Effector memory CD8-positive, alpha-beta T cell (primary cell): ENCODE results near the gene SPPL2A.
"Not testable (repeated sequence)": the region's sequence is repeated elsewhere in the genome, so short reads cannot be mapped to it uniquely, and the experiment has no call there.

ENCODE experiments used
- ATAC-seq: fragments of 150-1000 bp; cut with Tn5 transposase; replicated peaks from 2 replicates; pipeline ENCODE4 v1.10.0; 2021; ENCODE audit warnings: mild to moderate bottlenecking, moderate library complexity
- DNase-seq, 3 experiments: peaks; one replicate each; pipeline ENCODE4 v3.0.0; 2021
- H3K27ac Mint-ChIP-seq, 2 donors: one replicate each; pipeline ENCODE4 v1.8.0; 2022; ENCODE audit warnings: mild to moderate bottlenecking in 2 of 2, mixed read lengths in 2 of 2, moderate library complexity in 2 of 2
- H3K27me3 Mint-ChIP-seq, 2 donors: one replicate each; pipeline ENCODE4 v1.8.0; 2022; ENCODE audit warnings: mixed read lengths in 2 of 2
- H3K36me3 Mint-ChIP-seq: one replicate; pipeline ENCODE4 v1.8.0; 2022; ENCODE audit warnings: mild to moderate bottlenecking, moderate library complexity, mixed read lengths; ENCODE audit not compliant: insufficient read depth
- H3K4me1 Mint-ChIP-seq, 2 donors: one replicate each; pipeline ENCODE4 v1.8.0; 2022; ENCODE audit warnings: low read depth in 2 of 2, mixed read lengths in 2 of 2
- H3K4me3 Mint-ChIP-seq, 2 donors: one replicate each; pipeline ENCODE4 v1.8.0; 2022; ENCODE audit warnings: mild to moderate bottlenecking in 2 of 2, mixed read lengths in 2 of 2, moderate library complexity in 2 of 2
- H3K9me3 Mint-ChIP-seq, 2 donors: one replicate each; pipeline ENCODE4 v1.8.0; 2022; ENCODE audit warnings: mixed read lengths in 2 of 2
- total RNA-seq, 9 experiments: gene quantifications; one replicate each; lab custom pipeline; 2026; lab: John Stamatoyannopoulos, UW

Gene SPPL2A, protein sequence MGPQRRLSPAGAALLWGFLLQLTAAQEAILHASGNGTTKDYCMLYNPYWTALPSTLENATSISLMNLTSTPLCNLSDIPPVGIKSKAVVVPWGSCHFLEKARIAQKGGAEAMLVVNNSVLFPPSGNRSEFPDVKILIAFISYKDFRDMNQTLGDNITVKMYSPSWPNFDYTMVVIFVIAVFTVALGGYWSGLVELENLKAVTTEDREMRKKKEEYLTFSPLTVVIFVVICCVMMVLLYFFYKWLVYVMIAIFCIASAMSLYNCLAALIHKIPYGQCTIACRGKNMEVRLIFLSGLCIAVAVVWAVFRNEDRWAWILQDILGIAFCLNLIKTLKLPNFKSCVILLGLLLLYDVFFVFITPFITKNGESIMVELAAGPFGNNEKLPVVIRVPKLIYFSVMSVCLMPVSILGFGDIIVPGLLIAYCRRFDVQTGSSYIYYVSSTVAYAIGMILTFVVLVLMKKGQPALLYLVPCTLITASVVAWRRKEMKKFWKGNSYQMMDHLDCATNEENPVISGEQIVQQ
- 40.3 to 150 (median 96.8) reads per million in 9 experiments for total RNA-seq

DNA sequence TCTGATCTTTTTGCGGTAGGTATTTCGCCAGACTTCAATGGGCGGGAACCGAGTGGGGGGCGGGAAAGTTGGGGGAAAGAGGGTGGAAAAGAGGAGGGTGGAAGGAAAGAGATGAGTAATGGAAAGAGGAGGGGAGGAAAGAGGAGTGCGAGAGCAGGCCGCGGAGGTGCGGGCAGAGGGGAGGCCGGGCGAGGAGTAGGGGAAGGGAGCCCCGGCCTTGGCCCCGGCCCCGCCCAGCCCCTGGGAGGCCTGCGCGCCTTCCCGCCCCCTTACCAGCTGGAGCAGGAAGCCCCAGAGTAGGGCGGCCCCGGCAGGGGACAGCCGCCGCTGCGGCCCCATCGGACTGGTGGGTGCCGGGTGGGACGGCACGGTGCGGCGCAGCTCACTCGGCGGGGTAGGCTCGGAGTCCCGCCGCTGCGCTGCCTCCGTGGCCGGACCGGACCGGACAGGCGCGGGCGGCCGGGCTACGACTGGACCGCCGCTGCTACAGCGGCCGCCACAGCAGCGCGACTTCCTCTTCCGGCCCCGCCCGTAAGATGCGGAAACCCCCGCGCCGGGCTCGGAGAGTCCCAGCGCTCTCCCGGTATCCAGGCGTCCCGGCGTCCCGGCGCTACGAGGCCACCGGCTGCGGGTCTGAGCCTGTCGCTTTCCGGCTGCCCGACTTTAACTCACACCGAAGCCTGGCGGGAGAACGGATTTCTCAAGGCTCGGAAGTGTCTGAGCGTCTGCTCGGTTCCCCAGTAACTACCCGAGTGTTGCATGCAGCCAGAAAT lies at the start of gene SPPL2A:
TSS of gene SPPL2A (minus strand) at position 512 of the 773 bp plus-strand sequence. CDS start at position 339, 173 bp downstream.
- peak; percentile 56 to 68 (median 61) for DNase-seq
- Mint-ChIP-seq H3K27ac (peak within 1 kb of the TSS; percentile 90 to 97), H3K9me3 (no peaks in the 10 kb centered on the region), H3K4me1 (peaks cover 32 to 45% of the 10 kb centered on the region in 2 donors), H3K4me3 (peak within 1 kb of the TSS; percentile 94), H3K27me3 (no peaks in the 10 kb centered on the region), H3K36me3 (peaks cover 17% of the 10 kb centered on the region)
- ATAC-seq, result peak; percentile 90

DNA sequence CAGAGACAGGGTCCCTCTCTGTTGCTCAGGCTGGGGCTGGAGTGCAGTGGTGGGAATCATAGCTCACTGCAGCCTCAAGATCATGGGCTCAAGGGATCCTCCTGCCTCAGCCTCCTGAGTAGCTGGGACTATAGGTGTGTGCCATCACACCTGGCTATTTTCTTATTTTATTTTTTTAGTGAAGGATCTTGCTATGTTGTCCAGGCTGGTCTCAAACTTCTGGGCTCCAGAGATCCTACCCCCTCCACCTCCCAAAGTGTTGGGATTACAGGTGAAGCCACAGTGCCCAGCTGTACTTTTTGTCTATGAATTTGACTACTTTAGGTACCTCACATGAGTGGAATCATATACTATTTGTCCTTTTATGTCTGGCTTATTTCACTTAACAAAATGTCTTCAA lies 49.1 kb upstream of the SPPL2A start:
- Mint-ChIP-seq H3K9me3 (no peaks in the 10 kb centered on the region), H3K4me3 (no peak overlapping the region), H3K27ac (no peak overlapping the region), H3K4me1 (no peaks in the 10 kb centered on the region), H3K27me3 (no peaks in the 10 kb centered on the region), H3K36me3 (no peaks in the 10 kb centered on the region)
- no peak for DNase-seq
- ATAC-seq, result no peak

DNA sequence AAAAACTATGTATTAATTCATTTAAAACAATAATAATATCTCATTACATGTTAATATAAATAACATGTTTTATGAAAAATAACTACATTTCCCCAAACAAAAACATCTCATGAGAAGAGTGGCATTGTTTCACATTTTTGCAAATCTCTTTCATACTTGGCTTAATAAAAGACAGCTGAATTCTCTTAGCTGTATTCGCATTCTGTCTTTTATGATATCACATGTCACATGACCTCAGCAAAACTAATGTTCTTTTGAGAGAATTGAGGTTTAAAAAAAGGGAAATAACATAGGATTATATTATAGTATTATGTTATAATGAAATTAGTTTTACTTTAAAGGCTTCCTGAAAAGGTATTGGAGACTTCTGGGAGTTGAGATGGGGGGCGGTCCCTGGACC lies 48.4 kb upstream of the SPPL2A start:
- no peak overlapping the region for H3K4me3 Mint-ChIP-seq
- H3K4me1 Mint-ChIP-seq, result no peaks in the 10 kb centered on the region
- H3K27me3 Mint-ChIP-seq, result no peaks in the 10 kb centered on the region
- H3K27ac Mint-ChIP-seq, result no peak overlapping the region
- ATAC-seq (no peak), DNase-seq (no peak)
- H3K9me3 Mint-ChIP-seq, result no peaks in the 10 kb centered on the region
- no peaks in the 10 kb centered on the region for H3K36me3 Mint-ChIP-seq

DNA sequence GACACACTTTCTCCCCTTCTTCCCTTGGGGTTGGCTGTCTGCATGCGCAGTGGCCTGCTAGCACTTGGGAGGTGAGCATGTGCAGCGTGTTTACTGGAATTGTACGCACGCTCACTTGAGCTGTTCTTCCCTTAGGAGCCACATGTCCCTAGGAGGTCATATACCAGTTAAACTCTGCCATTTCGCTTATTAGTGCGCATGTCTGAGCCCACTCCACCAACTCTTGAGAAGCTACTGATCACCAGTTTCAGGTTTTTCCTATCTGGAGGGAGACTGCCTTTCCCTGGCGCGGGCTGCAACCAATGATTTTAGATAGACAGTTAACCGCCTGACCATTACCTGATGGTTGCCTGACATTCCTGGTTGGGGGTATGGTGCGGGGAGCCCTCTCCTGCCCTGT lies 47.6 kb upstream of the SPPL2A start:
- DNase-seq (no peak), ATAC-seq (no peak)
- no peaks in the 10 kb centered on the region for H3K9me3 Mint-ChIP-seq
- H3K4me1 Mint-ChIP-seq, result no peaks in the 10 kb centered on the region
- no peaks in the 10 kb centered on the region for H3K36me3 Mint-ChIP-seq
- H3K27me3 Mint-ChIP-seq, result no peaks in the 10 kb centered on the region
- H3K4me3 Mint-ChIP-seq, result no peak overlapping the region
- H3K27ac Mint-ChIP-seq, result no peak overlapping the region

DNA sequence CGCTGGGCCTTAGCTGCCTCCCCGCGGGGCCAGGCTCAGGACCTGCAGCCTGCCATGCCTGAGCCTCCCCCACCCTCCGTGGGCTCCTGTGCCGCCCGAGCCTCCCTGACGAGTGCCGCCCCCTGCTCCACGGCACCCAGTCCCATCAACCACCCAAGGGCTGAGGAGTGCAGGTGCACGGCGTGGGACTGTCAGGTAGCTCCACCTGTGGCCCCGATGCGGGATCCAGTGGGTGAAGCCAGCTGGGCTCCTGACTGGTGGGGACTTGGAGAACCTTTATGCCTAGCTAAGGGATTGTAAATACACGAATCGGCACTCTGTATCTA lies 46.6 kb upstream of the SPPL2A start:
- not testable (repeated sequence) for ATAC-seq, H3K4me3 Mint-ChIP-seq, H3K27me3 Mint-ChIP-seq, DNase-seq, H3K4me1 Mint-ChIP-seq, H3K9me3 Mint-ChIP-seq, H3K27ac Mint-ChIP-seq, H3K36me3 Mint-ChIP-seq

DNA sequence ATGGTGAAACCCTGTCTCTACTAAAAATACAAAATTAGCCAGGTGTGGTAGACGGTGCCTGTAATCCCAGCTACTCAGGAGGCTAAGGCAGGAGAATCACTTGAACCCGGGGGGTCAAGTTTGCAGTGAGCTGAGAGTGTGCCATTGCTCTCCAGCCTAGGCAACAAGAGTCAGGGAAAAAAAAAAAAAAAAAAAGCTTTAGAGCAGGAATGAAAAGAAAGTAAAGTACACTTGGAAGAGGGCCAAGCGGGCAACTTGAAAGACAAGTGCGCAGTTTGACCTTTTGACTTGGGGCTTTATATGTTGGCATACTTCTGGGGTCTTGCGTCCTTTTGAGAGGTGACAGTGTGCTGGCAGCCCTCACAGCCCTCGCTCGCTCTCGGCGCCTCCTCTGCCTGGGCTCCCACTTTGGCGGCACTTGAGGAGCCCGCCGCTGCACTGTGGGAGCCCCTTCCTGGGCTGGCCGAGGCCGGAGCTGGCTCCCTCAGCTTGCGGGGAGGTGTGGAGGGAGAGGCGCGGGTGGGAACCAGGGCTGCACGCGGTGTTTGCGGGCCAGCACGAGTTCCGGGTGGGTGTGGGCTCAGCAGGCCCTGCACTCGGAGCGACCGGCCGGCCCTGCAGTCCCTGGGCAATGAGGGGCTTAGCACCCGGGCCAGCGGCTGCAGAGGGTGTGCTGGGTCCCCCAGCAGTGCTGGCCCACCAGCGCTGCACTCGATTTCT lies 46.1 kb upstream of the SPPL2A start:
- H3K4me3 Mint-ChIP-seq, H3K36me3 Mint-ChIP-seq, H3K27me3 Mint-ChIP-seq, ATAC-seq, H3K4me1 Mint-ChIP-seq, H3K9me3 Mint-ChIP-seq, H3K27ac Mint-ChIP-seq, DNase-seq: not testable (repeated sequence)

DNA sequence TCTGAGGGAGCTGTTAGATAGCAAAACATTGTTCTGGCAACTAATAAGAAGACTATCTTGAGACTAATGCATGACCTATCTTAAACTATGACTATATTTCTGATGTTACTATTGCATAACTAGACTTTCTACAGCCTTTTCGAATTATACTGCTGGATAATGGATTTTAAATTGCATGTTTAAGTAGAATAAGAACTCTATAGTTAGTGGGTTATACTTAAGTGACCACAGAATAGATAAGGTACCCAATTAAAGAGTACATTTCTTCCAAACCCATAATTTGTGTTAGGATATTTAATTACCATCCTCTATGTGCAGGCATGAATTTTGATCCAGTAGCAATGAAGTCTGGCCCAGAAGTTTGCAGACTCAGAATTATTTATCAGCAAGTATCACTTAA lies 44.6 kb upstream of the SPPL2A start:
- no peak overlapping the region for H3K4me3 Mint-ChIP-seq
- no peaks in the 10 kb centered on the region for H3K4me1 Mint-ChIP-seq
- H3K27me3 Mint-ChIP-seq, result peaks cover 0 to 6% of the 10 kb centered on the region in 2 donors

DNA sequence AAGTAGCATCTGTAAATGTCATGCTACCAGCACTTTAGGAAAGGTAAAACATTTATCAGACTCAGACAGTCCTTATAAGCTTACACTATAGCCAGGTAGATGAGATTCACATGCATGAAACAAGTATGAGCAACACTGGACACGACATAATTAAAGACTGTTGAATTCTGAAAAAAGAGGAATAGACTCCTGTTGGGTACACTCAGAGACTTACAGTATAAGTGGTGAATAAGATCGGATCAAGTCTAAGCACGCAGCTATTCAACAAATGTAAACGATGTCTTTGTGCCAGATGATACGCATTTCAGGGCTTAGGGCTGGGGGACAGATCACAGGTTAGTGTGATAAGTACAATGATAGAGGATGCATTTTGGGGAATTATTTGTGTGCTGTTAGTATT lies 43.2 kb upstream of the SPPL2A start:
- no peaks in the 10 kb centered on the region for H3K9me3 Mint-ChIP-seq
- no peak overlapping the region for H3K27ac Mint-ChIP-seq
- ATAC-seq (no peak), DNase-seq (no peak)
- H3K36me3 Mint-ChIP-seq, result no peaks in the 10 kb centered on the region
- H3K4me3 Mint-ChIP-seq, result no peak overlapping the region
- peaks cover 0 to 6% of the 10 kb centered on the region in 2 donors for H3K27me3 Mint-ChIP-seq
- H3K4me1 Mint-ChIP-seq, result no peaks in the 10 kb centered on the region

More for the DNA sequence above, 44.6 kb upstream of the SPPL2A start:
- ATAC-seq, result no peak
- Mint-ChIP-seq H3K27ac (peak overlapping the region in 1 of 2 donors; percentile 56), H3K9me3 (no peaks in the 10 kb centered on the region), H3K36me3 (no peaks in the 10 kb centered on the region)
- DNase-seq, result no peak

DNA sequence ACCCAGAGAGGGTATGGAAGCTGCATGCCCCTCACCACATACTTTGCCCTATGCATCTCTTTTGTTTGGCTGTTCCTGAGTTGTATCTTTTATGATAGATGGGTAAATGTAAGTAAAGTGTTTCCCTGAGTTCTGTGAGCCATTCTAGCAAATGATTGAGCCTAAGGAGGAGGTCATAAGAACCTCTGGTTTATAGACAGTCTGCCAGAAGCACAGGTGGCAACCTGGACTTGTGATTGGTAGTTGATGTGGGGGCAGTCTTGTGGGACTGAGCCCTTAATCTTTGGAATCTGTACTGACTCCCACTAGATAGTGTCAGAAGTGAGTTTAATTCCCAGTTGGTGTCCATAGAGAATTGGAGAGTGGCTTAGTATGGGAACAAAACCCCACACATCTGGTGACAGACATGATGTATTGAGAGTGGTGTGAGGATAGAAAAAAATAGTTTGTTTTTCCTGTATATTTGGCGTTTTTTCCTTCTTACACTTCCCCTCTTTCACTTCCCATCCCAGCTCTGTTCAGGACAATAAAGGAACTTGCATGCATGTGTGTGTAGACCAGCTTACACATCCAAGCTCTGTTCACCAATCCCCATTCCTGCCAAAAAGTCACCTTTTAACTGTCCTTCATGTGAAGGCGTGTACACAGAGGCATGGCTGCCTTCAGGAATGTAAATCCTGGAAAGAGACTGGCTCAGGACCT lies 38.1 kb upstream of the SPPL2A start:
- H3K4me3 Mint-ChIP-seq, result no peak overlapping the region
- H3K27ac Mint-ChIP-seq, result no peak overlapping the region

DNA sequence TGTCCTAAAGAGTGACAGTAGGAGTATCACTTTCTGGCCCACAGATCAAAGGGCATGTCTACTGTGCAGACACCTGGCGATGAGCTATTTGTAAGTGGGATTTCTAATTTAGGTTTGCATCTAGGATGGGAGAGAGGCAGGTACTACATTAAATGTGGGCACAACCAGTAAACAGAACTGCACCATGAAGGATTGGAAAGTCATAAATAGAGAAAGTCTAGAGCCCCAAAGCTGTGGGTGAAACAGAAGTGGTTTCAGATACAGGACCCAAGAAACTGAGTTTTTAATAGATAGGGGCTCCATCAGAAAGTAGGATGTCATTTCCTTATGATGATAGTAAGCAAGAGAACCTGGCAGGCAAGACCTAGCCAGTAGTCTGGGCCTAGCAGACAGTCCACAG lies 35.2 kb upstream of the SPPL2A start:
- no peak overlapping the region for H3K4me3 Mint-ChIP-seq
- DNase-seq, result no peak
- no peak for ATAC-seq
- no peak overlapping the region for H3K27ac Mint-ChIP-seq
- H3K36me3 Mint-ChIP-seq, result no peaks in the 10 kb centered on the region
- H3K9me3 Mint-ChIP-seq, result no peaks in the 10 kb centered on the region
- no peaks in the 10 kb centered on the region for H3K27me3 Mint-ChIP-seq
- H3K4me1 Mint-ChIP-seq, result no peaks in the 10 kb centered on the region

More for the DNA sequence above, 38.1 kb upstream of the SPPL2A start:
- Mint-ChIP-seq H3K36me3 (no peaks in the 10 kb centered on the region), H3K4me1 (no peaks in the 10 kb centered on the region), H3K9me3 (no peaks in the 10 kb centered on the region), H3K27me3 (peaks cover 0 to 6% of the 10 kb centered on the region in 2 donors)
- ATAC-seq (no peak), DNase-seq (no peak)

DNA sequence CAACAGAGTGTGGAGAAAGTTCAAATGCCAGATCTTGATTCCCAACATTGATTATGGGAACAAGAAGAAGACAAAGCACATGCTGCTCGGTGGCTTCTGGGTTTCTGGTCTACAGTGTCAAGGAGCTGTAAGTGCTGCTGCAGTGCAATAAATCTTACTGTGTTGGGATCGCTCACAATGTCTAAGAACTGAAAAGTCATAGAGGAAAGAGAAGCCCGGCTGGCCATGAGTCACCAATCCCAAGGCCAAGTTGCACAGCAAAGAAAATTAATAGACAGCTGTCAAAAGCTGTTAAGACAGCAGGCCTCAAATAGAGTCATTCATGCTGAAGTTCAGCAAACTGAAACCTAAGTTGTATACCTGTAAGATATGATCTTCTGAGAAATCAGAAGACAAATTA lies 33.2 kb upstream of the SPPL2A start:
- Mint-ChIP-seq H3K27me3 (no peaks in the 10 kb centered on the region), H3K4me1 (no peaks in the 10 kb centered on the region), H3K4me3 (no peak overlapping the region), H3K9me3 (no peaks in the 10 kb centered on the region), H3K27ac (no peak overlapping the region), H3K36me3 (no peaks in the 10 kb centered on the region)
- DNase-seq, result no peak
- no peak for ATAC-seq

DNA sequence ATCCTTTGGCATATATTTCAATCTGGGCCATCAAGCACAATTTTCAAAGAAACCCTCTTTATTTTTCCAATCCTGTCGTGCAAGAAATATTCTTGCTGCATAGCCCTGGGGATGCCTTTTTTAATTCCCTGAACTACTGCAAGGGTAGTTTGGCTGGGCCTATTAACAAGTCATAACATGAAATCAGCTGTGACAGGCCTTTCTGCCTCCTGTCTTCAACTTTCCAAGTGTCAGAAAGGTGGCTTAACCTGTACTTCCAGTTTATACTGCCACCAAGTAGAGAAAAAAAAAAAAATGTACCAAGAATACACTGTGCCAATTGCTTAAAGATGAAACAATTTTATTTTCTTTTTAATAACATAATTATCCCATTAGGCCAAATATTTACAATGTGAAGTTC lies 32.4 kb upstream of the SPPL2A start:
- Mint-ChIP-seq H3K9me3 (no peaks in the 10 kb centered on the region), H3K4me1 (no peaks in the 10 kb centered on the region), H3K27ac (no peak overlapping the region), H3K27me3 (no peaks in the 10 kb centered on the region), H3K4me3 (no peak overlapping the region), H3K36me3 (no peaks in the 10 kb centered on the region)
- ATAC-seq (no peak), DNase-seq (no peak)

DNA sequence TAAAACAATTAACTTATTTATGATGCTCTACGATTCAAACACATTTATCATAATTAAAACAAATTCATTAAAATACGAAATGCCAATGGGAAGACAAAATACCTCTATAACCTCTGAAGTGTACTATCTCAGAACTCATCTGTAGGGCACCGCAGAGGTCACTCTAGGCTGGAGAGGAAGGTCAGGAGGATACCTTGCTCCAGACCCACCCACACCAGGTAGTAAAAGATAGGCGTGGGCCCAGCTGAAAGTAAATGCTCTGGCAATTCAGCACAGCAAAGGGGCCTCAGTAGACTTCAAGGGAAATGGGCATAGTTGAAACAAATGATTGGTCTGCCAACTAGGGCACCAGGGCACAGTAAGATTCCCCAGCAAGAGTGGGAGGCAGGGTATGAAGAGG lies 26.0 kb upstream of the SPPL2A start:
- Mint-ChIP-seq H3K4me1 (no peaks in the 10 kb centered on the region), H3K27ac (peak overlapping the region in 1 of 2 donors; percentile 36), H3K4me3 (no peak overlapping the region), H3K36me3 (no peaks in the 10 kb centered on the region), H3K27me3 (peaks cover 8 to 10% of the 10 kb centered on the region in 2 donors), H3K9me3 (no peaks in the 10 kb centered on the region)
- ATAC-seq (no peak), DNase-seq (no peak)
